ENCODE data around the gene HAPSTR1. TPM values are rescaled to one million over a fixed set of nuclear protein-coding genes. Genes with fewer than 3 reads are reported as not detected.

Gene HAPSTR1
- total and polyA plus RNA-seq, 2 of the 8 experiments (the other 6 are each of a cell fraction or from before 2014, with no cell fraction given) = 11.9 to 66.1 TPM

- TF ChIP-seq CHD7 (IDR thresholded peaks at IDR 0.05; ENCODE audit: insufficient replicate concordance, low read length) = no peak
- peak; percentile 84 for TF ChIP-seq ATF3 (IDR thresholded peaks at IDR 0.05; ENCODE audit: insufficient read depth, low read depth, low read length)
- peak; percentile 76 for TF ChIP-seq E2F6 (IDR thresholded peaks at IDR 0.05)
- no peak for TF ChIP-seq RBBP5 (IDR thresholded peaks at IDR 0.05; ENCODE audit: borderline replicate concordance, low read depth, low read length)
- TF ChIP-seq RFX5 (IDR thresholded peaks at IDR 0.05; ENCODE audit: borderline replicate concordance, low read depth, low read length) = no peak
- no peak for TF ChIP-seq NANOG (IDR thresholded peaks at IDR 0.05; ENCODE audit: insufficient read depth, low read depth, low read length, poor library complexity, severe bottlenecking)
- 0 out of 2 replicates have a peak, but pooled peaks have one; percentile 62 for TF ChIP-seq SP1 (IDR thresholded peaks at IDR 0.05; ENCODE audit: low read depth, low read length)
- TF ChIP-seq ZNF274 (IDR thresholded peaks at IDR 0.05; ENCODE audit: borderline replicate concordance, extremely low read depth, low read length) = no peak
- no peak for TF ChIP-seq HDAC6 (IDR thresholded peaks at IDR 0.05; ENCODE audit: low read depth, low read length)
Measured at GRCh38 chr16:9139965-9140364, 48.5 kb downstream of the HAPSTR1 start (continued).

Measured in H1 (cell line).